VCaP (cell line): ENCODE data around the gene PLA2G6.

Experiments
- H3K27ac ChIP-seq: fragments of 450-650 bp; 2 replicates; pipeline ENCODE4 v1.5.1; 2017
- TF ChIP-seq, protein P1 (sequence below): fragments of 450-650 bp; conservative IDR thresholded peaks from 2 replicates; pipeline ENCODE4 v1.5.1; 2017; ENCODE audit warnings: mild to moderate bottlenecking, moderate library complexity

The PLA2G6 gene

DNA sequence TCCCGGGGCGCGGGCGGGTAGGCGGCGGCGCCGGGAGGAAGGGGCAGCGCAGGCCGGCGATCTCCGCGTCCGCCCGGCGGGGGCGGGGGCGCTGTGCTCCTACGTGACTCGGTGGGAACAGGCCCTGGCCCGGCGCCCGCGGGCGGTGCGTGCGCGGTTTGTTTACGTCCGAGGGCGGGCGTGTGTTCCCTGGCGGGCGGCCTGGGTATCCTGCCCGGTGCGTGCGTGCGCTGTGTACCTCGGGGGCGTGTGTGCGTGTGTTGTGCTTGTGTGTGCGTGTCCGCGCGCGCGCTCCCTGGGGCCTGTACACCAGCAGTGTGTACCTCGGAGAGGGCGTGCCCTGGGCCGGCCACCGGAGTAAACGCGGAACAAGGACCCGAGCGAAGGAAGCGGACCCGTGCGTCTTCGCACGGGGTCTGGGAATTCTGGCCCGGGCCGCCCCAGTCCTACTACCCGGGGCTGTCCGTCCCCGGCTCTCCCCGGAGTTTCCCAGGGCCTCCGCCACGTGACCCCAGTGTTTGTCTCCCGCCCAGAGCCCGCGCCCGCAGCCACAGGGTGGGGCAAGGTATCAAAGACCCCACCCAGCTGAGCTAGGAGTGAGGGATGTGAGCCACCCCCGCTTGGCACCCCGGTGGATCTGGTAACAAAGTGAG lies 20.9 kb upstream of the PLA2G6 start:
- TF ChIP-seq, protein P1, sequence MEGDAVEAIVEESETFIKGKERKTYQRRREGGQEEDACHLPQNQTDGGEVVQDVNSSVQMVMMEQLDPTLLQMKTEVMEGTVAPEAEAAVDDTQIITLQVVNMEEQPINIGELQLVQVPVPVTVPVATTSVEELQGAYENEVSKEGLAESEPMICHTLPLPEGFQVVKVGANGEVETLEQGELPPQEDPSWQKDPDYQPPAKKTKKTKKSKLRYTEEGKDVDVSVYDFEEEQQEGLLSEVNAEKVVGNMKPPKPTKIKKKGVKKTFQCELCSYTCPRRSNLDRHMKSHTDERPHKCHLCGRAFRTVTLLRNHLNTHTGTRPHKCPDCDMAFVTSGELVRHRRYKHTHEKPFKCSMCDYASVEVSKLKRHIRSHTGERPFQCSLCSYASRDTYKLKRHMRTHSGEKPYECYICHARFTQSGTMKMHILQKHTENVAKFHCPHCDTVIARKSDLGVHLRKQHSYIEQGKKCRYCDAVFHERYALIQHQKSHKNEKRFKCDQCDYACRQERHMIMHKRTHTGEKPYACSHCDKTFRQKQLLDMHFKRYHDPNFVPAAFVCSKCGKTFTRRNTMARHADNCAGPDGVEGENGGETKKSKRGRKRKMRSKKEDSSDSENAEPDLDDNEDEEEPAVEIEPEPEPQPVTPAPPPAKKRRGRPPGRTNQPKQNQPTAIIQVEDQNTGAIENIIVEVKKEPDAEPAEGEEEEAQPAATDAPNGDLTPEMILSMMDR = peak; percentile 34
- peak overlapping the region; percentile 89 for H3K27ac ChIP-seq

- peak within 1 kb of the TSS; percentile 89 for H3K27ac ChIP-seq
- TF ChIP-seq, protein P1 = no peak
These were observed 20.2 kb upstream of the PLA2G6 start, which contains the start of gene MAFF for GRCh38 chr22:38201711-38202436. Gene MAFF, plus strand, starts transcription at chr22:38201994. Its CDS starts 11,860 bp downstream, at chr22:38213854.

- TF ChIP-seq, protein P1 = no peak
- peak overlapping the region; percentile 89 for H3K27ac ChIP-seq
These were observed 19.7 kb upstream of the PLA2G6 start for GRCh38 chr22:38201371-38201710.

DNA sequence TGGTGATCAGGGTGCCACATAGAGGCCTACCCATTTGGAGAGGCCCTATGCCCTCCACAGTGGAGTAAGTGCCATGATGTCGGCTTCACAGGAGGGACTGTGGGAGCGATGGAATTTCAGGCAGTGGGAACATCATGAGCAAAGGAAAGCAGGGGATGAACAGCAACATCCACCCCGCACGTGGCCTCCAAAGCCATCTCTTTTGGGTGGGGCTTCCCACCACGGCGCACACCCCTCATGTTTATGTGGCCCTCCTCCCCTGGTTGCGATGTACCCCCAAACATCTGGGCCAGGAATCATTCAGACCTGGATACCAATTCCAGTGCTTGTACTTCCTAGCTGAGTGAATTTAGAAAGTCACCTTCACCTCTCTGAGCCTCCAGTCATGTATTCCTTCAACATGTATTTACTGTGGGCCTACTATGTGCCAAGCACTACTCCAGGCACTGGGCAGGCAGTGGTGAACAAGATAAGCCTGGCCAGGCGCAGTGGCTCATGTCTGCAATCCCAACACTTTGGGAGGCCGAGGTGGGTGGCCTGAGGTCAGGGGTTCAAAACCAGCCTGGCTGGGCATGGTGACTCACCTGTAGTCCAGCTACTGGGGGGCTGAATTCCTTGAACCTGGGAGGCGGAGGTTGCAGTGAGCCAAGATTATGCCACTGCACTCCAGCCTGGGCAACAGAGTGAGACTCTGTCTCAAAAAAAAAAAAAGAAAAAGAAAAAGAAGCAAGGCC lies 18.4 kb upstream of the PLA2G6 start:
- TF ChIP-seq, protein P1 = no peak
- no peak overlapping the region for H3K27ac ChIP-seq

GRCh38 chr22:38196791-38197419 lies 15.3 kb upstream of the PLA2G6 start:
- H3K27ac ChIP-seq = no peak overlapping the region
- TF ChIP-seq, protein P1 = no peak

DNA sequence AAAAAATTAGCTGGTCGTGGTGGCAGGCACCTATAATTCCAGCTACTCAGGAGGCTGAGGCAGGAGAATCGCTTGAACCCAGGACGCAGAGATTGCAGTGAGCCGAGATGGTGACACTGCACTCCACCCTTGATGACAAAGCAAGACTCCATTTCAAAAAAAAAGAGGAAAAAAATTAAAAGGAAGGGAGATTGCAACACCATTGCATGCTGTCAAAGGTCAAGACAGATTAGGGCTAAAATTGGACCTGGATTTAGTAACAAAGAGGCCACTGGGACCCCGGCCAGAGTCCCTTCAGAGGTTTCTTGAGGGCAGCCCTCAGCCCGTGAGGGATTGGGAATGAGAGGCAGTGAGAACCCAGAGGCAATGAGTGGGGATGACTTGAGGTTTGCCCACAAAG lies 11.9 kb upstream of the PLA2G6 start:
- H3K27ac ChIP-seq = peak overlapping the region; percentile 73
- TF ChIP-seq, protein P1 = no peak

GRCh38 chr22:38192475-38192863 lies 10.8 kb upstream of the PLA2G6 start:
- H3K27ac ChIP-seq = no peak overlapping the region; the same call in 1 of the 2 replicates

More at GRCh38 chr22:38192475-38192863, 10.8 kb upstream of the PLA2G6 start:
- TF ChIP-seq, protein P1 = no peak
